8988T (cell line): ENCODE measurements around the gene UST.
"Not testable (repeated sequence)": the region's sequence is repeated elsewhere in the genome, so short reads cannot be mapped to it uniquely, and the experiment has no call there.

ENCODE experiments used
- DNase-seq: peaks from one replicate; pipeline ENCODE4 v3.0.0; 2011

The UST gene

DNA sequence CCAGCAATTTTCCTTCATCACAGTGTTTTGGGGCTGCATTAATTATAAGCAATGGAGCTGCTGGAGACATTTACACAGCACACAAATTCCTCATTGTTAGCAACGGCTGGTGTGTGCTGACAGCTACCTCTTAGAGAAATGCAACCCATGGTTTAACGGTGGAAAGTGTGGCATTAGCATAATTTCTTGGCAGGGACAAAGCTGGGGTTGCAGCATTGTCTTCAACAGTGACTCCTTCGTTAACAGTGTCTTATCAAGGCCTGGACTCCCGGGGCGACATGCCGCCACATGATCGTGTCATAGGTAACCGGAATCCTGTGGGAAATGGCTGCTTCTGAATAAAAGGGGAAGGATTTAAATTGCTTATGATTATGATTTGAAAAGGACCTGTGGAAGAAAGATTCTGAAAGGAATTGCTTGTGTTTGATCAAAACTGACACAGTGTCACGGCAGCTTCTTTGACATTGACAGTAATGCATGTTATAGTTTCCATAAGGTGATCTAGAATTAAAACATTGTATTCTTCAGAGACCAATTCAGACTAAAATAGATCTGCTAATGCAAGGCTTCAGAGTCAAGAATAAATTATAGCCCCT, 128.0 kb downstream of the UST start:
- no peak for DNase-seq

DNA sequence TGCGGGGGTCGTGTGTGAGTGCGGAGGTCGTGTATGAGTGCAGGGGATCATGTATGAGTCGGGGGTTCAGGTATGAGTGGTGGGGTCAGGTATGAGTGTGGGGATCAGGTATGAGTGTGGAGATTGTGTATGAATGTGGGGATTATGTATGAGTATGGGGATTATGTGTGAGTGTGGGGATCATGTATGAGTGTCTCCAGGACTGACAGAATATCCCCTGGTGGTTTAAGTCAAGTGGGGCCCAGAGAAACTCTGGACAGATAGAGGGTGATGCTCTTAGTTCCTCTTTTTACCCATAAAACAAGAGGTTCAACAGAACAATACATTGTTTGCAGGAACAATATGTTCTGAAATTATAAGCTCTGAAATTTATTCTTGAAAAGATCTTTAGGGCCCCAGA, 131.9 kb downstream of the UST start:
- no peak for DNase-seq

DNA sequence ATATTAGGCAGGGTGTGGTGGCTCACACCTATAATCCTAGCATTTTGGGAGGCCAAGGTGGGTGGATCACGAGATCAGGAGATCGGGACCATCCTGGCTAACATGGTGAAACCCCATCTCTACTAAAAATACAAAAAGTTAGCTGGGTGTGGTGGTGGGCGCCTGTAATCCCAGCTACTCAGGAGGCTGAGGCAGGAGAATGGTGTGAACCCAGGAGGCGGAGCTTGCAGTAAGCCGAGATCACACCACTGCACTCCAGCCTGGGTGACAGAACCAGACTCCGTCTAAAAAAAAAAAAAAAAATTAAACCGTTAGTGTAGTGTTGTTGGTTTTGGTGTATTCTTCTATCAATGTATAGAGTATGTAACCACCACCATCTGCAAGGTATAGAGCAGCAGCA, 133.9 kb downstream of the UST start:
- not testable (repeated sequence) for DNase-seq

DNA sequence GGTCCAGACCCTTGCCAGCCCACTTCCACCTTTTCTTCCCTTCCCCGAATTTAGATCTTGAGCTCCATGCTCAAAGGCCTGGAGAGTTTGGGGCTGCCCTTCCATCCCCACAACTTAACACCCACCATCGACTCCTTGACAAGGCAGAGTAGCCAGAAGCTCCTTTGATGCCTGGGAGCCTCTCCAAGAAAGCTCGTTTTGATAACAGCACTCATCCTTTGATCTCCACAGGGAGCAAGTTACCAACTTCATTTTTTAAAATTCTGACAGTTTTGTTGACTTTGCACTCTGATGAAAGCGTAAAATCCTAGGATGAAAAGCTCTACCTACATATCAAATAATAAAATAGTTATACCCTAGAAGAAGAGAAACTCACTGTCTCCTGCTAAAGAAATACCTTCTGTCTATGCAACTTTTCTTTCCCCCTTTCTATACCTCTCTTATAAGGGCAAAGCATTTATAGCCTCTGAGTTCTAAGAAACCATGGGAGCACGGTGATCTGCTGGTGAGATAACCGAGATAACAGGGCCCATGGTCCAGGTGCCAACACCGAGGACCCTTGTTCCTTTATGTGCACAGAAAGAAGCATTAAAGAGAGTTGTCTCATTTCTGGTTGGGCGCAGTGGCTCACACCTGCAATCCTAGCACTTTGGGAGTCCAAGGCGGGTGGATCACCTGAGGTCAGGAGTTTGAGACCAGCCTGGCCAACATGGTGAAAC, 134.9 kb downstream of the UST start:
- DNase-seq = no peak

DNA sequence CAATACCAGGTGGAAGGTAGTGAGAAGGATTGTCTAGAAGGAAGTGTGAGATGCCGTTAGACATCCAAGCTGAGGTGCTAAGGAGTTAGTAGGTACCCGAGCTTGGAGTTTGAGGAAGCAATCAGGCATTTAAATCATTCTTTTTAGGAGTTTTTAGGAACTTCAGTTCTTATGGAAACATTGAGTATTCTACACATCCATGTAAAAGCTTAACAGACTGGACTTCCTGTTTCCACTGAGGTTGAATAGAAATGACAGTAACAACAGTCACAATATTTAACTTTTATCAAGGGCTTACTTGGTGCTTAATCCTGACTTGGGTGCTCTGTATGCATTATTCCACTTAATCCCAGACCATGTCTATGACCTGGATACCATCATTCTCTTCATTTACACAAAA, 136.4 kb downstream of the UST start:
- DNase-seq = no peak

DNA sequence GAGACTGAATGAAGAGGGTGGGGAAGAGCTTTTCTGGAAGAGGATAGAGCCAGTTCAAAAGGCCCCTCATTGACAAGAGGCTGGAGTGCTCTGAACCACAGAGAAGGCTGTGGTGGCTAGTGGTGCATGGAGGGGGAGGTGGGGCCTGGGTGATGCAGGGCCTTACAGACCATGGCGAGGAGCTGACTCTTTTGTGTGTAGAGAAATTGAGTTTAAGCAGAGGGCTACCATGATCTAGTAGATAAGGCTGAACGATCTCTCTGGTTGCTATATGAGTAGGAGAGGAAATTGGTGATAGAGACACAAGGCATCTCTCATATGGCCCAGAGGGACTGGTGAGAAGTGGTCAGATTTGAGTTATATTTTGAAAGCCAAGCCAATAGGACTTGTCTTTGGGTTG, 137.6 kb downstream of the UST start:
- DNase-seq = no peak

DNA sequence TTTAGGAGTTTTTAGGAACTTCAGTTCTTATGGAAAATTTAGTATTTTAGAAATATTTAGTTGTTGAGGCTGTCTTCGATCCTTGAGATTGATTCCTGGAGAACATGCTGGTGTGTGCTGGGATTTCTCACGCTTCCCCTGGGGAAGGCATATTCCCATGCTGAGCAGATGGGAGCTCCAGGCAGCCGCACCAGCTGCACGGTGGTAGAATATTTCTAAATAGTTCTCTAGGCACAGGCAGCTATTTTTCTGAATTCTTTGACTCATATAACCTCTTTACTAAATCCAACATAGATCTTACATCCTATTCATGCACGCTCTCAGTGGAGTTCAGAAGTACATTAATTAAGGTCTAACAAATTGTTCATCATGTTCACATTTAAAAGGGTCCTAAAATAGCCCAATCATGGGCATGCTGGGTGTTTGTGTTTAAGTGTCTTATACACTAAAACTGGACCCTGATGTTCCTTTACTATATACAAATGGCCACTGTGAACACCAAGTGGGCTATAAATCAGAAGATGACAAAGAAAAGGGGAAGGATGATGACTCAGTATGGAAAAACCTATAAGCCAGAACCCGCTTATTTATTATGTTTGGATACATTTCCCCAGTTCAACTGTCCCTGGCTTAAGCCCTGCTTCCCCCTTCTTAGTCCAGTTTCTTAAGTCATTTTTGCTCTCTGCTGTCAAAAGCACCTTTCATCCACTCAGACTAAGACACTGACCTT, 138.5 kb downstream of the UST start:
- DNase-seq = no peak

DNA sequence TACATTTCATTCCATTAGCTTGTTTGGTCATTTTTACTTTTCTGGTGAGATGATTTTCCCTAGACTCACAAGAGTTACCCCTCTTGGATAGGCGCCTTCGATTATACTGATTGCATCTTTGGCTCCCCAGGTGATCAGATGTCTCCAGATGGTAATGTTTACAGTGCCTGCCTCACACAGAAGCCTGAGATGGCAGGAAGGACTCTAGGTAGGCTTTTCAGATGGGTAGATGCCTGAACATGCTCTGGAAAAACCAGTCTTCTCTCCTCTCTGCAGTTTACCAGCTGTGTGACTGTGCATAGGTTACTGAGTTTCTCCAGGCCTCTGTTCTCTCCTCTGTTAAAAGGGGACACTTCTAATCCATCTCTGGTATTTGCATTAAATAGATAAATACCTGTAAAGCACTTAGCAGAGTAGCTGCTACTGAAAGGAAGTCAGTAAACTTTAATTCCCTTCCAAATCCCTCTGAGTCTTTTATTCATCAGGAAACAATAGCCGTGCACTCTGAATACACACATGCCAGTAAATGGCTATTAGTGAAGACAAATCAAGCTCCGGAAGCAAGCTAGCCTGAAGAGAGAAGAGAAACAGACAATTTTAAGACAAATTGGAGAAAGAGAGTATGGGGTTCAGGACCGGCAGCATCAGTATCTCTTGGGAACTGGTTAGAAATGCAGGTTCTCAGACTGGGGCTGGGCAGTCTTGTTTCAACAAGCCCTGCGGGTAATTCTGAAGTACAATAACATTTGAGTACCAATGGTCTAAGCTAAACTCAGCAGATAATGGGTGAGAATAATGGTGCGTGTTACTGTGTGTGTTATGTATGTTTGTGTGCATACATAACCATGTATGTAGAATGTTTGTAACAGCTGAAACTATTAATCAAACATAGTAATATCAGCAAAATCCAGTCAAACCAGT, 139.4 kb downstream of the UST start:
- DNase-seq = no peak

DNA sequence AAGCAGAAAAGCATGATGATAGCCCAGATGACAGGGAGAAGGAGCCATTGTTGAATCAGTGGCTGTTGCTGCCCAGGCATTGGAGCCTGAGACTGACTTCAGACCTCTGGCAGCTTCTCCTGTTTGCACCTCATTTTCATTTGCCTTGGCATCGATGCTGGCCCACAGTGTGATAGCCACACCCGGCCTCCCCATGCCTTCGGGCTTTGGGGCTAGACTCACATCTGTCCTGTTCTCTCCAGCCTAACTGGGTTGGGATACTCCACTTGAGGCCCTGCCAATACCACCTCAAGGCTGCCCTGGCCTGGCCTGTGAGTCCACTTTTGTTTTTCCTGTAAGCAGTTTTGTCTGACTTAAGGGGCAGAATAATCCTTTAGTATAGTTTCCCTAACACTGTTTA, 140.4 kb downstream of the UST start:
- DNase-seq = no peak

DNA sequence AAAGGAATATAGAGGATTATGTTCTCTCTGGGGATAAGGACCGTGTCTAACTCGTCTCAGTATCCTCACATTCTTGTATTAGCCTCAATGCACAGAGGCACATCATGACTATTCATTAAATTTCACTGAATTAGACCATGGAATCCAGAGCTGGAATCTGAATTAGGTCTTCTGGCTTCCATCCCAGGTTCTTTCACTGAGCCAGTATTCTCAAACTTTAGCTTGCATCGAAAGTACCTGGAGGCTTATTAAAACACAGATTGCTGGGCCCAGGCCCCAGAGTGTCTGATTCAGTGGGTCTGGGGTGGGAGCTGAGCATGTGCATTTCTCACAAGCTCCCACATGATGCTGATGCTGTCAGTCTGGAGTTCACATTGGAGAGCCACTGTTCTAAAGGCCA, 142.0 kb downstream of the UST start:
- DNase-seq = no peak

DNA sequence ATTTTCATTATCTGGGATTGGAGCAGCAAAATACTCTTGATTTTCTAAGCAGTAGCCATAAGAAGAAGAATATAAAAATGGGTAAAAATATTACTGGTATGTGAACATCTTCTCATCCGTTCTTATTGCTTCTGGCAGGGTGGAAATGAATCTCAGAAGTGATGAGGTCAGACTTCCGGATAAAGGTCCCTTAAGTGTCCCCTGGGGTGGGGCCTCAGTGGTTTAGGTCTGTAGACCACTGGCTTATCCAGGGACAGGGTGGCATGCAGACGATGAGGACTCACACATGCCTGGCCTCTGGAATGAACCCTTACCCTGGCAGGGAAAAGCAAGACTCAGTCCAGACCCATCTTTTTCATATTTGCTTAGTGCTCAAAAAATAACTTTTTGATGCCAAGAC, 143.3 kb downstream of the UST start:
- DNase-seq = no peak

DNA sequence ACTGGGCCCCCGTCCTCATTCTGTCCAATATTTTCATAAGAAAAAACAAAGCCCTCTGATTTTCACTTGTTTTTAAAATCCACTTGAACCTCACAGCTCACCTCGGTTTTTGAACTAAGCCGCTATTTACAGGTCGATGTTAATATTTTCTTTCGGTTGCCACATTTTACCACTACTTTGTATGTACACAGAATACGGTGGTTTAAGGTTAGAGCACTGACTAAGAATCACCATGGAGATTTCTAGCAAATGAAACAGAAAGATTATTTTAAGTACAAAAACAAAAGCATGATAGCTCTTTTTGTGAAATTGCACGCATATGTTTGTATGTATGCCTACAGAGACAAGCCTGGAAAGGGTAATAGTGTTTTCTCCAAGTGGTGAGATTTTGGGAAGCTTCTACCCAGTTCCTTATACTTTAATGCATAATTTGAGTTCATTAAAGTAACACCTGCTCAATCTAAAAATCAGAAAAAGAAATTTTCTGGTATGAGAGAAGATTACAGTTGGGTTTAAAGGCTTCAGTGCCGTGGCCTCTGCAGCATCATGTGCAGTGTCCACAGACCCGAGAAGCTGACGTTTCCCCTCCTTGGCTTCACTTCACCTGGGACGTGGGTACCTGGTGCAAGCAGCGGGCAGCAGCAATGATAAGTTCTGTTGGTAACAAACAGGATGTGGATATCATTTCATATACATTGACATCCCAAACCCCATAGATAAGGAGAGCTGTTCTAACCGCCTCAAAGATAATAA, 144.0 kb downstream of the UST start:
- DNase-seq = no peak

DNA sequence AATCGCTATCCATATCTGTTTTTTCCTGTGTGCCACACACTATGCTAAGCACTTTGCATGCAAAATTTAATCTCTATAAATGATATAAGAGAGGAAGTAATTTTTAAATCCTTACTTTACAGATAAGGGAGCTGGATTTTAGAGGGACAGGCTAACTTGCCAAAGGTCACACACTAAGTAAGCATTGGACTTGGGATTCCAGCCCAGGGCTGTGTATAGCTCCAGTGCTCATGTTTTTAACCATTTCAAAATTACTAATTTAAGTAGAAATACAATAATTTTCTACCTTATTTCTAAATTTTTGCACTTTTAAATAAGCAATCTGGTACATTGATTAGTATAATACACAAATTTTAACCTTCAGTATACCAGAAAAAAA, 144.6 kb downstream of the UST start:
- DNase-seq = no peak

DNA sequence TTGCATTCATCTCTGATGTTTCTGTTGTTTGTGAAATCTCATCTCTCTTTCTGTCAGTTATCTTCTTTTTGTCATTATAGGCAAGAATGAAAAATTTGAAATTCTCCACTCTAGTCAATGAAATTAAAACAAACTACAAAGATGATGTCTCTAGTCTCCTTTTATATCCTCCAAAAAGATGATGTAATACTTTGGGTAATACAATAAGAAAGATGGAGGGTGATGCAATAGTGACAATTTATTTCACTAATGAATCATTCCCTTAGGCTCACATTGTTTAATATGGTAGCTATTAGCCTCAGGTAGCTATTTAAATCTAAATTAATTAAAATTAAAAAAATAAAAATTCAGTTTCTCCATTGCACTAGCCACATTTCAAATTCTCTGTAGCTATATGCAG, 145.4 kb downstream of the UST start:
- no peak for DNase-seq

DNA sequence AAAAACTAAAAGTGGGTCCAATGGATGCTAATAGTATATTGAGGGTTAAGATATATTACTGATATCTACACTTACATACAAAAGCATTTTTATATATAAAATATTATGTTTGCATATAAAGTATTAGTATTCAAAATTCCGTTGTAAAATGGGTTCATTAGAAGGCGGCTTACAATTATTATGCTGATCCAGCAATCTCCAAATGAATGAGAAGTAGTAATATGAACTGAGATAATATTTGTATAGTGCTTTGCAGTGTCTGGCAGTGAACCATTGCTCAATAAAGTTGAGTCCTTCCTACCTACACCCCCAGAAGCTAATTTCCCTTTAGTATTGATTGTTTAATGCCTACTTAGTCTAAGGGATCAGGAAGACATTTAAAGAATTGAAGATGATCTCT, 146.2 kb downstream of the UST start:
- no peak for DNase-seq

DNA sequence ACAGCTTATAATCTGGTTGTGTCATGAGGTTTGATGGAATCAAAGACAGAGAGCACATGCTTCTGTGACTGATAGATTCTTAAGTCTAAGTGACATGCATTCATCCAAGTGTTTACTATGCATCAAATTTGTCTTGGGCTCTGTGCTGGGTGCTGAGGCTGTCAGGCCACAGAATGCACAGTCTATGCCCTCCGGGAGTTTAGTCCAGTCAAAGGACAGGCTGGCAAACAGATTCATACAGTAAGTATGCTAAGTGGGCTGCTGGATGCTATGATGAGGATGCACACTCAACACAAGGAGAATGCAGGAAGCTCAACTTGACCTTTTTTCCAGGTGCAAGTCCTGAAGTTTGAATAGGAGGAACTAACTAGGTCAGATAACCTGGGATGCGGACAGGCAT, 146.7 kb downstream of the UST start:
- DNase-seq = no peak

DNA sequence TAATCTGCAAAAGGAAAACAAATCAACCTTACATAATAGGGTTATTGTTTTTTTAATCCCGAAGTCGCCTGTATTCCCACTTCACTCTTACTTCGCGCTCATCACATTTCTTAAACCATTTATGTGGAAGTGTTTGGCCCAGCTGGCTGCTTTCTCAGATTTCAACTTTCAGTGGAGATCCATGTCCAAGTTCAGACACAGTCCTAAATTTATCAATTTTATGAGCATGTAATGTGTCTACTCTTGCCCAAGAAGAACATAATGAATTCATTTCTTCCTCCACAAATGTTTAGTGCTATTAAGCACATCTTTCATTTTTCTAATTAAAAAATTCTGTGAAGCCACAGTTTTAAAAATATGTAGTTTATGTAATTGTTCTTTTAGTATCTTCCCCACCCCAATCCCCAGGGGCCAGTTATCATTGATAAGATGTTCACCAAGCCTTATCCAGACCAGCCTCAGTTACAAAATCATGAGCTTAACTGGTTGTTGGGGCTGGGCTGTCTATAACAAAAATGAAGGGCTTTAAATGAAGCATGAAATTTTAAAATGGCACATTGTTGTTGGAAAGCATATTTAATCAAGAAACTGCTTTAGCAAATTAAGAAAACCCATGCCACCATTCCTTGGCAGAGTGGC, 151.7 kb downstream of the UST start:
- DNase-seq = no peak

DNA sequence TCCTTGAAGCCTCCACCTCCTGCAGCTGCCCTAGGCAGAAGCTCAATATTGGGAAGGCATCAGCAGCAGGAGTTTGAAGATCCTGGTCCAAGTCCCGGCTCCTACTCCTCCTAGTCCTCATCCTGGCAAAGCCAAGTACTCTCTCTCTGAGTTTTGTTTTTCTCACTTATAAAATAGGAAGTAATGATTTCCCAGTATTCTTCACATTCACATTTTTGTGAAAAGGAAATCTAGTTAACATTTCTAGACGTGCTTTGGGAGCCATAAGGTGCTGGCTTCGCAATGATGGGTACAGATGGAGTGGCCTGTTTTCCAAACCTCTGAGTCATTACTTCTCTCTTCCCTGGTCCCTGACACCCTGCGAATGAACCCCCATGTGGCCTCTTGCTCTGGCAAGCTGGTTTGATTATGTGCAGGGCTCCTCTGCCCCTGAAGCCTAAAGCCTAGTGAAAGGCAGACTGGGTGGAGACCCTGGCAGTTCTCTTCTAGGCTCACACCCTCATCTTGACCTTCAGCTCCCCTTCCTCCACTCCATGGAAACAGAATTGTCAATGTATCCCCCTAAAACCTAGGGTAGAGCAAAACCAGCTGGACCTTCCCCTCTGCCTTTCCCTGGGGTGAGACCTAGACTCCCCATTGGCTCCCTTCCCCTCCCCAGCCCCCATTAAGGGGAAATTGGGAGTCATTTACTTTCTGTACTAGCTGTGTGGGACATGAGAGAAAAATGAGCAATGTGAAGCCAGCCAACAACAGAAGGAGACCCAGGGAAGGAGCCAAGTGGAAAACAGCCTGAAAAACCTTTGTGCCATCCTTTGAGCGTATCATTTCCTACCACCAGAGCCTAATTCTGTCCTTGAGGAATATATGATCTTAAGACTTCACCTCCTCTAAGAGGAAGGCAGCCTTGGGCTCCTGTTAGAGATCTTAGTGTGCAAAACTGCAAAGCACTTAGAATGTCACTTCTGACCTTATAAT, 158.4 kb downstream of the UST start:
- DNase-seq = no peak

DNA sequence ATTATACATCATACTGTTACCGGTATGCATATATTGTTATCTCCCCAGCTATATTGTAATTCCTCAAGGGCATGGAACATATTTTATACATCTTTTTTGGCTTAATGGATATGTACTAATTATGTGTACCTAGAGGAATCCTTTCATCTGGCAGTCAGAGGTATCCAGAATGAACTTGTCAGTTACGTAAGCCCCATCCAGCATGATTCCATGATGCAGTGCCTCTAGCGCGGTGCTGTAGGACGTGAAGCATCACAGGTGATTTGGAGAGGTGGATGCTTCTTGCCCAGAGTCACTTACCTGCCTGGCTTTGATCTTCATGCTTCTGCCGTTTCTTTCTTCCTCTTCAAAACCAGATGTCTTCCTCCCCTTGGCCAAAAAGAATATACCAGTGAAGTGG, 159.1 kb downstream of the UST start:
- DNase-seq = no peak

DNA sequence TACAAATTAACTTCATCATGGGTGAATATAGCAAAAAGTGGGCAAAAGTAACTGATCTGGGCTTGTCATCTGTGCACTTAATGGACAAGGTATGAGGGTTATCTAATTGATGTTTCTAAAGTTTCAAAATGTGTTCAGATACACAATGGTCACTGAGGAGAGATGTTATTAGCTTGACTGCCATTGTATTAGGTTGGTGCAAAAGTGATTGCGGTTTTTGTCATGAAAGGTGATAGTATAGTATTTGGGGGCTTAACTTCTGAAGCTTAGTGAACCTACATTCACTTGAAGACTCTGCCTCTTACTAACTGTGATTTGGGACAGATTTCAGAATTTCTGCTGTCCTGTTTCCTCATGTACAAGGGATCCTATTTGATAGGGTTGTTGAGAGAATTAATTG, 159.6 kb downstream of the UST start:
- no peak for DNase-seq

DNA sequence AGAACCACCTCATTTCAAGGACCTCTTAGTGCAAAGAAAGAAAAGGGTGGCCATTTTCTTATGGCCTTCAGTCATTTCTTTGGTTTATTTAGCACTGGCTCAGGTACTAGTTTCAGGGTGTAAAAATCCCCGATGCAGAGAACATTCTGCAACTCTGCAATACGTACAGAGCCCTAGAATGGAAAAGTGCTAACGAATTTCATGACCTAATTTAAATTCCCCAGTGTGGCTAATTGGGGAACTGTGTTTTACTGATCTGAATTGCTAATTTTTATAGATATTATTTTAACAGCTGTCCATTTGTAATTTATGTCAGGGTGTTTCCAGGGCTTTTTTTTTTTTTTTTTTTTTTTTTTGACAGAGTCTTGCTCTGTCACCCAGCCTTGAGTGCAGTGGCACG, 160.7 kb downstream of the UST start:
- DNase-seq = no peak
